SH-SY5Y (cell line): ENCODE results near the gene LAYN.
A peak's percentile ranks its signal among the peaks of the same experiment; 100 is the strongest.

Experiments
- GATA2 ChIP-seq: IDR thresholded peaks from 2 replicates; pipeline ENCODE4 v1.6.1; 2011; ENCODE audit warnings: mild to moderate bottlenecking, low read depth, low read length
- GATA3 ChIP-seq: IDR thresholded peaks from 2 replicates; pipeline ENCODE4 v1.6.1; 2011; ENCODE audit warnings: low read depth, mild to moderate bottlenecking, low read length, moderate library complexity

Gene LAYN

DNA sequence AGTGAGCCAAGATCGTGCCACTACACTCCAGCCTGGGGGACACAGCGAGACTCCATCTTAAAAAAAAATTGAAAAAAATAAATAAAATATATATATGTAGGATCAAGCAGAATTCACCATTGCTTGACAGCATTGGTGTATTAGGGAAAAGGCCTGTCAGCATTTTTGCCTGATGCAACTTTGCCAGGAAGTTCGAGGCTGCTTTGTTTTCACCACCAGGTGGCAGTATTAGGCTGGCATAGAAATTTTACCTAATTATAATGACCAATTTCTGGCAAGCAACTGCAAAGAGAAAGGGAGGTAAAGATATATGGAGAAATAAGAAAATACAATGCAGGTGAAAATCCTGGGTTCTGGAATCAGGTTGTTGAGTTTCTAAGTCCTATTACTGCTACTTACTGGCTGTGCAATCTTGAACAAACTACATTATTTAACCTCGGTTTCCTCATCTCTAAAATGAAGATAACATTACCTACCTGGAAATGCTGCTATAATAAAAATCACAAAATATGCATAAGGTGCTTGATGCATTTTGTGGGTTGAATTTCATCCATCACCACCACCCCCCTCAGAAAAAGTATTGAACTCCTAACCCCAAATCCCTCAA, 24.7 kb downstream of the LAYN start:
- TF ChIP-seq GATA2, result no peak
- no peak for TF ChIP-seq GATA3

GRCh38 chr11:111566324-111566723, 25.8 kb downstream of the LAYN start:
- TF ChIP-seq GATA3 (no peak), GATA2 (no peak)

- TF ChIP-seq GATA2 (no peak), GATA3 (no peak)
These were observed 29.0 kb downstream of the LAYN start for GRCh38 chr11:111569476-111569875.

GRCh38 chr11:111570796-111571195, 30.3 kb downstream of the LAYN start:
- TF ChIP-seq GATA2, result no peak
- no peak for TF ChIP-seq GATA3

- TF ChIP-seq GATA2 (no peak), GATA3 (no peak)
These were observed 31.4 kb downstream of the LAYN start for GRCh38 chr11:111571829-111572501.

- TF ChIP-seq GATA2, result no peak
- no peak for TF ChIP-seq GATA3
These were observed 32.1 kb downstream of the LAYN start for GRCh38 chr11:111572581-111572980.

GRCh38 chr11:111573821-111574249, 33.3 kb downstream of the LAYN start:
- TF ChIP-seq GATA2 (no peak), GATA3 (no peak)

GRCh38 chr11:111574373-111575225, 34.1 kb downstream of the LAYN start:
- no peak for TF ChIP-seq GATA3
- TF ChIP-seq GATA2, result no peak

GRCh38 chr11:111575740-111576139, 35.2 kb downstream of the LAYN start:
- no peak for TF ChIP-seq GATA3
- no peak for TF ChIP-seq GATA2

- TF ChIP-seq GATA2 (no peak), GATA3 (no peak)
These were observed 37.3 kb downstream of the LAYN start for GRCh38 chr11:111577821-111578220.

GRCh38 chr11:111581341-111581740, 40.8 kb downstream of the LAYN start:
- TF ChIP-seq GATA2, result no peak
- TF ChIP-seq GATA3, result no peak

- TF ChIP-seq GATA2 (no peak), GATA3 (no peak)
These were observed 41.6 kb downstream of the LAYN start for GRCh38 chr11:111582163-111582562.

GRCh38 chr11:111582881-111583280, 42.4 kb downstream of the LAYN start:
- TF ChIP-seq GATA2 (no peak), GATA3 (no peak)

DNA sequence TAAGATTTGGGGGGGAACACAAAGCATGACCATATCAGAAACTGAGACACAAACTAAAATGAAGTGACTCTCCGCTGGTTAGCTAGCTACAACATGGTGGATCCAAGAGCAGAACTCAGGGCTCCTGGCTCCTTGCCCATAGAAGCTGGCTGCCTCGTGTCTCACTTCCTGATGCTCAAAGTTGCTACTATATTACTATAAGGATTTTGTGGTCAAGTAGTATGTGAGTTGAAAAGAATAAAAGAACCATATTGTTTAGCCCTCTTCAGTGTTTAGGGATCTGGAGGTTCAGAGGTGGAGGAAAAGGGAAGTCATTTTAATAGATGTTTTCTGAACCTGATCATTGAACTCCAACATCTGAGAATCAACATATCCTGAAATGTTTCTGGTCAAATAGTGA, 44.9 kb downstream of the LAYN start:
- no peak for TF ChIP-seq GATA2
- no peak for TF ChIP-seq GATA3

- TF ChIP-seq GATA2 (no peak), GATA3 (no peak)
These were observed 45.9 kb downstream of the LAYN start for GRCh38 chr11:111586388-111586831.

DNA sequence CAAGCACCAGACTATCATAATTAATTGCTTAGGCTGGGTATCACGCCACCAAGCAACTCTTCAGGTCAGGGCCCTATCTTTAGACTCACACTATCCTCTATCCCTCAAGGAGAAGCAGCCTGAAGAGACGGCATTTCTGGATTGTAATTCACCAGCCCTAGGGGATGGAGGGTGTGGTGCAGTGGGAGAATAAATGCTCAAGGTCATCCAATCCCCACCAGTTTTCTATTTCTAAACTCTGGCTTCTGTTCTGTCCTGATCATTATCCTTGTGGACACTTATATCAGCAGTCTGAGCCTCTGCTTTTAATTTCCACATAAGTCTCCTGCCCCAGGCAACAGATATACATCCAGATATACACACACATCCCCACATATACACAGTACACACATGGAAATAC, 48.6 kb downstream of the LAYN start:
- TF ChIP-seq GATA2, result peak; percentile 93
- peak; percentile 96 for TF ChIP-seq GATA3
